Fibroblast of the aortic adventitia (primary cell): Measurements from ENCODE around the gene NAGK. TPM values are rescaled to one million over a fixed set of nuclear protein-coding genes. Genes with fewer than 3 reads are reported as not detected.

ENCODE experiments used
- DNase-seq: peaks from one replicate; pipeline ENCODE4 v3.0.0-alpha.2; 2010; ENCODE audit warnings: low read depth
- H3K4me3 ChIP-seq: 2 replicates; pipeline ENCODE4 v1.5.1; 2011; ENCODE audit warnings: low read depth, mild to moderate bottlenecking, control low read depth, low read length, moderate library complexity
- total RNA-seq: library from RNA; depleted of rRNA; stranded (reverse); fragments of >200 nt; gene quantifications from 2 replicates; pipeline ENCODE4 v1.2.3, GENCODE V29; 2012; ENCODE audit warnings: low replicate concordance
- TF ChIP-seq, protein P1 (sequence below): IDR thresholded peaks from 2 replicates; pipeline ENCODE4 v1.5.1; 2011; ENCODE audit warnings: mild to moderate bottlenecking, low read length, control low read depth, inconsistent platforms; ENCODE audit not compliant: insufficient read depth

Gene NAGK
- total RNA-seq, 1 donor: 63.0 TPM

DNA sequence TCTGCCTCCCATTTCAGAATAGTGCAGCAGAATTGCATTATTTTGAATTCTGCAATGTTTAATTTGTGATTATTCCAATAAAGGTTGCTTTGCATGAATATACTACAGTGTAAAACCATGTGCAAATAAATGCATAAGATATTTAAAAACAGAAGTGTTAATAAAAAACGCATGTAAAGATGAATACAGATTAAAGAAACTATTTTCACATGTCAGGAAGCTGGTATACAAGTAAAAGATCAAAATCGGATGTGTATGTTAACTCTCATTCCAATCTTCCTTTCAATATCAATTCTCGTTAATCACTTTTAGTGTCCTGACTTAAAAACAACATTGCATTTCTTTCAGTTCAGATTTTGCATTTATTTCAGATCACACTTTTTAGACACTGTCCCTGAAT lies 58.5 kb downstream of the NAGK start:
- TF ChIP-seq, protein P1, sequence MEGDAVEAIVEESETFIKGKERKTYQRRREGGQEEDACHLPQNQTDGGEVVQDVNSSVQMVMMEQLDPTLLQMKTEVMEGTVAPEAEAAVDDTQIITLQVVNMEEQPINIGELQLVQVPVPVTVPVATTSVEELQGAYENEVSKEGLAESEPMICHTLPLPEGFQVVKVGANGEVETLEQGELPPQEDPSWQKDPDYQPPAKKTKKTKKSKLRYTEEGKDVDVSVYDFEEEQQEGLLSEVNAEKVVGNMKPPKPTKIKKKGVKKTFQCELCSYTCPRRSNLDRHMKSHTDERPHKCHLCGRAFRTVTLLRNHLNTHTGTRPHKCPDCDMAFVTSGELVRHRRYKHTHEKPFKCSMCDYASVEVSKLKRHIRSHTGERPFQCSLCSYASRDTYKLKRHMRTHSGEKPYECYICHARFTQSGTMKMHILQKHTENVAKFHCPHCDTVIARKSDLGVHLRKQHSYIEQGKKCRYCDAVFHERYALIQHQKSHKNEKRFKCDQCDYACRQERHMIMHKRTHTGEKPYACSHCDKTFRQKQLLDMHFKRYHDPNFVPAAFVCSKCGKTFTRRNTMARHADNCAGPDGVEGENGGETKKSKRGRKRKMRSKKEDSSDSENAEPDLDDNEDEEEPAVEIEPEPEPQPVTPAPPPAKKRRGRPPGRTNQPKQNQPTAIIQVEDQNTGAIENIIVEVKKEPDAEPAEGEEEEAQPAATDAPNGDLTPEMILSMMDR: no peak

More for the DNA sequence above, 58.5 kb downstream of the NAGK start:
- no peak overlapping the region for H3K4me3 ChIP-seq
- DNase-seq: no peak

Other genes with a start within 250 kb of the NAGK start
- not detected in 2 replicates for gene CLEC4F, start 248.0 kb upstream of the NAGK start, total RNA-seq
- not detected in 2 replicates for gene CD207, start 232.8 kb upstream of the NAGK start, total RNA-seq
- gene VAX2, start 168.1 kb upstream of the NAGK start, total RNA-seq: 0.82 and 1.4 TPM in 2 replicates
- gene ATP6V1B1, start 132.7 kb upstream of the NAGK start, total RNA-seq: 0.09 and 0.57 TPM in 2 replicates
- gene ANKRD53, start 90.0 kb upstream of the NAGK start, total RNA-seq: 1.1 and 6.5 TPM in 2 replicates
- gene TEX261, start 73.8 kb upstream of the NAGK start, total RNA-seq: 11.8 and 44.2 TPM in 2 replicates
- gene MCEE, start 61.6 kb downstream of the NAGK start, total RNA-seq: 8.0 and 18.8 TPM in 2 replicates
- gene MPHOSPH10, start 62.0 kb downstream of the NAGK start, total RNA-seq: 23.4 and 56.3 TPM in 2 replicates
- gene PAIP2B, start 158.5 kb downstream of the NAGK start, total RNA-seq: 0.27 and 1.6 TPM in 2 replicates